ENCODE results near the gene ELOVL2. TPM values are rescaled to one million over a fixed set of nuclear protein-coding genes. Genes with fewer than 3 reads are reported as not detected.
"Not testable (repeated sequence)": the region's sequence is repeated elsewhere in the genome, so short reads cannot be mapped to it uniquely, and the experiment has no call there.

The ELOVL2 gene
- total RNA-seq: not detected

GRCh38 chr6:11043961-11044711 lies at the start of gene ELOVL2:
ELOVL2 (minus strand) TSS chr6:11044305; CDS start chr6:11044230, 75 bp downstream.
- Mint-ChIP-seq H3K27me3 (peaks cover 51% of the 10 kb centered on the region), H3K36me3 (ENCODE audit: low read depth) (peaks cover 5% of the 10 kb centered on the region), H3K4me1 (peaks cover 9% of the 10 kb centered on the region), H3K4me3 (peak within 1 kb of the TSS; percentile 69), H3K27ac (no peak within 1 kb of the TSS), H3K9me3 (no peaks in the 10 kb centered on the region)
- ATAC-seq (replicated peaks): peak; percentile 47

- peaks cover 22% of the 10 kb centered on the region for H3K36me3 Mint-ChIP-seq (ENCODE audit: low read depth)
- no peaks in the 10 kb centered on the region for H3K27me3 Mint-ChIP-seq
- H3K4me3 Mint-ChIP-seq: peak overlapping the region; percentile 95
- H3K27ac Mint-ChIP-seq: peak overlapping the region; percentile 66
- H3K4me1 Mint-ChIP-seq: peaks cover 10% of the 10 kb centered on the region
- no peaks in the 10 kb centered on the region for H3K9me3 Mint-ChIP-seq
- ATAC-seq (replicated peaks): peak; percentile 16
Measured at GRCh38 chr6:11093376-11093625, 49.2 kb upstream of the ELOVL2 start.

- Mint-ChIP-seq H3K9me3 (no peaks in the 10 kb centered on the region), H3K36me3 (ENCODE audit: low read depth) (peaks cover 19% of the 10 kb centered on the region), H3K27me3 (no peaks in the 10 kb centered on the region), H3K27ac (peak overlapping the region; percentile 66), H3K4me1 (peaks cover 10% of the 10 kb centered on the region), H3K4me3 (peak overlapping the region; percentile 95)
- ATAC-seq (replicated peaks): peak; percentile 20
Measured at GRCh38 chr6:11092668-11093375, 48.7 kb upstream of the ELOVL2 start.

- not testable (repeated sequence) for H3K4me3 Mint-ChIP-seq; H3K9me3 Mint-ChIP-seq; H3K27me3 Mint-ChIP-seq; H3K4me1 Mint-ChIP-seq; H3K36me3 Mint-ChIP-seq (ENCODE audit: low read depth); ATAC-seq (replicated peaks); H3K27ac Mint-ChIP-seq
Measured at GRCh38 chr6:11091141-11091540, 47.0 kb upstream of the ELOVL2 start.

- Mint-ChIP-seq H3K27me3 (no peaks in the 10 kb centered on the region), H3K4me3 (no peak overlapping the region), H3K4me1 (no peaks in the 10 kb centered on the region), H3K9me3 (no peaks in the 10 kb centered on the region), H3K36me3 (ENCODE audit: low read depth) (peaks cover 5% of the 10 kb centered on the region), H3K27ac (no peak overlapping the region)
- no peak for ATAC-seq (replicated peaks)
Measured at GRCh38 chr6:11089695-11090094, 45.6 kb upstream of the ELOVL2 start.

- H3K4me1 Mint-ChIP-seq; H3K27ac Mint-ChIP-seq; ATAC-seq (replicated peaks); H3K27me3 Mint-ChIP-seq; H3K36me3 Mint-ChIP-seq (ENCODE audit: low read depth); H3K4me3 Mint-ChIP-seq; H3K9me3 Mint-ChIP-seq: not testable (repeated sequence)
Measured at GRCh38 chr6:11087141-11087812, 43.2 kb upstream of the ELOVL2 start.

GRCh38 chr6:11085758-11086435 lies 41.8 kb upstream of the ELOVL2 start:
- H3K27me3 Mint-ChIP-seq: peaks cover 4% of the 10 kb centered on the region
- no peaks in the 10 kb centered on the region for H3K4me1 Mint-ChIP-seq
- no peaks in the 10 kb centered on the region for H3K9me3 Mint-ChIP-seq
- H3K36me3 Mint-ChIP-seq (ENCODE audit: low read depth): no peaks in the 10 kb centered on the region
- ATAC-seq (replicated peaks): no peak
- no peak overlapping the region for H3K4me3 Mint-ChIP-seq
- H3K27ac Mint-ChIP-seq: no peak overlapping the region

- H3K27me3 Mint-ChIP-seq: peaks cover 4% of the 10 kb centered on the region
- no peaks in the 10 kb centered on the region for H3K4me1 Mint-ChIP-seq
- no peaks in the 10 kb centered on the region for H3K36me3 Mint-ChIP-seq (ENCODE audit: low read depth)
- no peak overlapping the region for H3K27ac Mint-ChIP-seq
- H3K4me3 Mint-ChIP-seq: no peak overlapping the region
- ATAC-seq (replicated peaks): no peak
- H3K9me3 Mint-ChIP-seq: no peaks in the 10 kb centered on the region
Measured at GRCh38 chr6:11083956-11084355, 39.9 kb upstream of the ELOVL2 start.

GRCh38 chr6:11083491-11083890 lies 39.4 kb upstream of the ELOVL2 start:
- no peaks in the 10 kb centered on the region for H3K9me3 Mint-ChIP-seq
- H3K27me3 Mint-ChIP-seq: peaks cover 4% of the 10 kb centered on the region
- no peak for ATAC-seq (replicated peaks)
- no peak overlapping the region for H3K4me3 Mint-ChIP-seq
- no peak overlapping the region for H3K27ac Mint-ChIP-seq
- H3K36me3 Mint-ChIP-seq (ENCODE audit: low read depth): no peaks in the 10 kb centered on the region
- H3K4me1 Mint-ChIP-seq: no peaks in the 10 kb centered on the region

GRCh38 chr6:11080296-11080695 lies 36.2 kb upstream of the ELOVL2 start:
- Mint-ChIP-seq H3K27me3 (peaks cover 4% of the 10 kb centered on the region), H3K9me3 (no peaks in the 10 kb centered on the region), H3K27ac (no peak overlapping the region), H3K4me1 (no peaks in the 10 kb centered on the region), H3K36me3 (ENCODE audit: low read depth) (no peaks in the 10 kb centered on the region), H3K4me3 (no peak overlapping the region)
- no peak for ATAC-seq (replicated peaks)

GRCh38 chr6:11078266-11078665 lies 34.2 kb upstream of the ELOVL2 start:
- H3K27ac Mint-ChIP-seq: no peak overlapping the region
- no peaks in the 10 kb centered on the region for H3K36me3 Mint-ChIP-seq (ENCODE audit: low read depth)
- H3K4me1 Mint-ChIP-seq: no peaks in the 10 kb centered on the region
- H3K9me3 Mint-ChIP-seq: no peaks in the 10 kb centered on the region
- H3K27me3 Mint-ChIP-seq: peaks cover under 1% of the 10 kb centered on the region
- no peak overlapping the region for H3K4me3 Mint-ChIP-seq
- ATAC-seq (replicated peaks): no peak

- Mint-ChIP-seq H3K27me3 (no peaks in the 10 kb centered on the region), H3K4me1 (no peaks in the 10 kb centered on the region), H3K4me3 (no peak overlapping the region), H3K27ac (no peak overlapping the region), H3K9me3 (no peaks in the 10 kb centered on the region), H3K36me3 (ENCODE audit: low read depth) (no peaks in the 10 kb centered on the region)
- no peak for ATAC-seq (replicated peaks)
Measured at GRCh38 chr6:11076540-11076939, 32.4 kb upstream of the ELOVL2 start.

- H3K36me3 Mint-ChIP-seq (ENCODE audit: low read depth): no peaks in the 10 kb centered on the region
- ATAC-seq (replicated peaks): no peak
- H3K27ac Mint-ChIP-seq: no peak overlapping the region
- H3K9me3 Mint-ChIP-seq: no peaks in the 10 kb centered on the region
- H3K4me1 Mint-ChIP-seq: no peaks in the 10 kb centered on the region
- no peak overlapping the region for H3K4me3 Mint-ChIP-seq
- peaks cover 4% of the 10 kb centered on the region for H3K27me3 Mint-ChIP-seq
Measured at GRCh38 chr6:11072101-11072500, 28.0 kb upstream of the ELOVL2 start.

- Mint-ChIP-seq H3K4me1 (no peaks in the 10 kb centered on the region), H3K4me3 (no peak overlapping the region), H3K27ac (no peak overlapping the region), H3K9me3 (no peaks in the 10 kb centered on the region), H3K27me3 (peaks cover 4% of the 10 kb centered on the region), H3K36me3 (ENCODE audit: low read depth) (no peaks in the 10 kb centered on the region)
- no peak for ATAC-seq (replicated peaks)
Measured at GRCh38 chr6:11069760-11070159, 25.7 kb upstream of the ELOVL2 start.
